ENCODE results near the gene PKNOX1. TPM values are rescaled to one million over a fixed set of nuclear protein-coding genes. Genes with fewer than 3 reads are reported as not detected.

PKNOX1 gene
- total and polyA plus RNA-seq, 9 of the 15 experiments (the other 6 are each of a cell fraction or from before 2014, with no cell fraction given) = 8.8 to 25.9 (median 13.2) TPM

DNA sequence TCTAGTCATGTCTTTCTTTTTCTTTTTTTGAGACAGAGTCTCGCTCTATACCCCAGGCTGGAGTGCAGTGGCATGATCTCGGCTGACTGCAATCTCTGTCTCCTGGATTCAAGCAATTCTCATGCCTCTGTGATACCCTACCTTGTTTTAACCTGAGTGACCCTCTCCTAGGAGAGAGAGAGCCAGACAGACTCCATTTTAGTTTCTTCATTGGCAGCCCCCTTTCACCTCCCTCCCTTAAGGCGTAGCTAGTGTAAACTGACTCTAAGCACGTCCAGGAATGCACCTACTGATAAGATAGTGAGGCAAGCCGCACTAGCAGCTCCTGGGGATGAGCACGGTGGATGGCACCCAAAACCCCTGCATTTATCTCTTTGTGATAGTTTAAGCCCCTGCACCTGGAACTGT, 5.2 kb upstream of the PKNOX1 start (continued):
- no peak for TF ChIP-seq EHMT2 (IDR thresholded peaks at IDR 0.05)
- no peak for TF ChIP-seq SNIP1 (IDR thresholded peaks at IDR 0.05; ENCODE audit: low read depth)
- TF ChIP-seq, protein P1, sequence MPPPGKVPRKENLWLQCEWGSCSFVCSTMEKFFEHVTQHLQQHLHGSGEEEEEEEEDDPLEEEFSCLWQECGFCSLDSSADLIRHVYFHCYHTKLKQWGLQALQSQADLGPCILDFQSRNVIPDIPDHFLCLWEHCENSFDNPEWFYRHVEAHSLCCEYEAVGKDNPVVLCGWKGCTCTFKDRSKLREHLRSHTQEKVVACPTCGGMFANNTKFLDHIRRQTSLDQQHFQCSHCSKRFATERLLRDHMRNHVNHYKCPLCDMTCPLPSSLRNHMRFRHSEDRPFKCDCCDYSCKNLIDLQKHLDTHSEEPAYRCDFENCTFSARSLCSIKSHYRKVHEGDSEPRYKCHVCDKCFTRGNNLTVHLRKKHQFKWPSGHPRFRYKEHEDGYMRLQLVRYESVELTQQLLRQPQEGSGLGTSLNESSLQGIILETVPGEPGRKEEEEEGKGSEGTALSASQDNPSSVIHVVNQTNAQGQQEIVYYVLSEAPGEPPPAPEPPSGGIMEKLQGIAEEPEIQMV (tag; conservative IDR thresholded peaks at IDR 0.05; ENCODE audit: low read depth) = peak; percentile 76; the same call in 1 of the 2 replicates
- TF ChIP-seq MYC (IDR thresholded peaks at IDR 0.05; ENCODE audit: low read depth, low read length) = no peak
- no peak for TF ChIP-seq MYC (CRISPR knock-in tag; IDR thresholded peaks at IDR 0.05; ENCODE audit: borderline replicate concordance, low read depth)
- TF ChIP-seq TCFL5 (CRISPR knock-in tag; conservative IDR thresholded peaks at IDR 0.05) = 0 out of 2 replicates have a peak, but pooled peaks have one; percentile 49
- TF ChIP-seq ZNF41 (CRISPR knock-in tag; conservative IDR thresholded peaks at IDR 0.05) = peak; percentile 70; the same call in 1 of the 2 replicates
- TF ChIP-seq, protein P2, sequence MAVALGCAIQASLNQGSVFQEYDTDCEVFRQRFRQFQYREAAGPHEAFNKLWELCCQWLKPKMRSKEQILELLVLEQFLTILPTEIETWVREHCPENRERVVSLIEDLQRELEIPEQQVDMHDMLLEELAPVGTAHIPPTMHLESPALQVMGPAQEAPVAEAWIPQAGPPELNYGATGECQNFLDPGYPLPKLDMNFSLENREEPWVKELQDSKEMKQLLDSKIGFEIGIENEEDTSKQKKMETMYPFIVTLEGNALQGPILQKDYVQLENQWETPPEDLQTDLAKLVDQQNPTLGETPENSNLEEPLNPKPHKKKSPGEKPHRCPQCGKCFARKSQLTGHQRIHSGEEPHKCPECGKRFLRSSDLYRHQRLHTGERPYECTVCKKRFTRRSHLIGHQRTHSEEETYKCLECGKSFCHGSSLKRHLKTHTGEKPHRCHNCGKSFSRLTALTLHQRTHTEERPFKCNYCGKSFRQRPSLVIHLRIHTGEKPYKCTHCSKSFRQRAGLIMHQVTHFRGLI (CRISPR knock-in tag; IDR thresholded peaks at IDR 0.05) = no peak
- peak; percentile 70 for TF ChIP-seq PTRF (tag; IDR thresholded peaks at IDR 0.05)
- TF ChIP-seq, protein P3, sequence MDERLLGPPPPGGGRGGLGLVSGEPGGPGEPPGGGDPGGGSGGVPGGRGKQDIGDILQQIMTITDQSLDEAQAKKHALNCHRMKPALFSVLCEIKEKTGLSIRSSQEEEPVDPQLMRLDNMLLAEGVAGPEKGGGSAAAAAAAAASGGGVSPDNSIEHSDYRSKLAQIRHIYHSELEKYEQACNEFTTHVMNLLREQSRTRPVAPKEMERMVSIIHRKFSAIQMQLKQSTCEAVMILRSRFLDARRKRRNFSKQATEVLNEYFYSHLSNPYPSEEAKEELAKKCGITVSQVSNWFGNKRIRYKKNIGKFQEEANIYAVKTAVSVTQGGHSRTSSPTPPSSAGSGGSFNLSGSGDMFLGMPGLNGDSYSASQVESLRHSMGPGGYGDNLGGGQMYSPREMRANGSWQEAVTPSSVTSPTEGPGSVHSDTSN (CRISPR knock-in tag; IDR thresholded peaks at IDR 0.05; ENCODE audit: low read depth) = no peak
- TF ChIP-seq, protein P3 (tag; conservative IDR thresholded peaks at IDR 0.05; ENCODE audit: low read depth) = 0 out of 2 replicates have a peak, but pooled peaks have one; percentile 24
- TF ChIP-seq TCF3 (CRISPR knock-in tag; IDR thresholded peaks at IDR 0.05) = no peak
- no peak for TF ChIP-seq RBM39 (optimal IDR thresholded peaks at IDR 0.05; ENCODE audit: low read depth, low read length)
- TF ChIP-seq HEY1 (CRISPR knock-in tag; IDR thresholded peaks at IDR 0.05; ENCODE audit: borderline replicate concordance) = no peak
- TF ChIP-seq TEAD4 (IDR thresholded peaks at IDR 0.05; ENCODE audit: low read length) = peak; percentile 57
- no peak for TF ChIP-seq TEAD4 (CRISPR knock-in tag; IDR thresholded peaks at IDR 0.05; ENCODE audit: borderline replicate concordance)
- TF ChIP-seq, protein P4, sequence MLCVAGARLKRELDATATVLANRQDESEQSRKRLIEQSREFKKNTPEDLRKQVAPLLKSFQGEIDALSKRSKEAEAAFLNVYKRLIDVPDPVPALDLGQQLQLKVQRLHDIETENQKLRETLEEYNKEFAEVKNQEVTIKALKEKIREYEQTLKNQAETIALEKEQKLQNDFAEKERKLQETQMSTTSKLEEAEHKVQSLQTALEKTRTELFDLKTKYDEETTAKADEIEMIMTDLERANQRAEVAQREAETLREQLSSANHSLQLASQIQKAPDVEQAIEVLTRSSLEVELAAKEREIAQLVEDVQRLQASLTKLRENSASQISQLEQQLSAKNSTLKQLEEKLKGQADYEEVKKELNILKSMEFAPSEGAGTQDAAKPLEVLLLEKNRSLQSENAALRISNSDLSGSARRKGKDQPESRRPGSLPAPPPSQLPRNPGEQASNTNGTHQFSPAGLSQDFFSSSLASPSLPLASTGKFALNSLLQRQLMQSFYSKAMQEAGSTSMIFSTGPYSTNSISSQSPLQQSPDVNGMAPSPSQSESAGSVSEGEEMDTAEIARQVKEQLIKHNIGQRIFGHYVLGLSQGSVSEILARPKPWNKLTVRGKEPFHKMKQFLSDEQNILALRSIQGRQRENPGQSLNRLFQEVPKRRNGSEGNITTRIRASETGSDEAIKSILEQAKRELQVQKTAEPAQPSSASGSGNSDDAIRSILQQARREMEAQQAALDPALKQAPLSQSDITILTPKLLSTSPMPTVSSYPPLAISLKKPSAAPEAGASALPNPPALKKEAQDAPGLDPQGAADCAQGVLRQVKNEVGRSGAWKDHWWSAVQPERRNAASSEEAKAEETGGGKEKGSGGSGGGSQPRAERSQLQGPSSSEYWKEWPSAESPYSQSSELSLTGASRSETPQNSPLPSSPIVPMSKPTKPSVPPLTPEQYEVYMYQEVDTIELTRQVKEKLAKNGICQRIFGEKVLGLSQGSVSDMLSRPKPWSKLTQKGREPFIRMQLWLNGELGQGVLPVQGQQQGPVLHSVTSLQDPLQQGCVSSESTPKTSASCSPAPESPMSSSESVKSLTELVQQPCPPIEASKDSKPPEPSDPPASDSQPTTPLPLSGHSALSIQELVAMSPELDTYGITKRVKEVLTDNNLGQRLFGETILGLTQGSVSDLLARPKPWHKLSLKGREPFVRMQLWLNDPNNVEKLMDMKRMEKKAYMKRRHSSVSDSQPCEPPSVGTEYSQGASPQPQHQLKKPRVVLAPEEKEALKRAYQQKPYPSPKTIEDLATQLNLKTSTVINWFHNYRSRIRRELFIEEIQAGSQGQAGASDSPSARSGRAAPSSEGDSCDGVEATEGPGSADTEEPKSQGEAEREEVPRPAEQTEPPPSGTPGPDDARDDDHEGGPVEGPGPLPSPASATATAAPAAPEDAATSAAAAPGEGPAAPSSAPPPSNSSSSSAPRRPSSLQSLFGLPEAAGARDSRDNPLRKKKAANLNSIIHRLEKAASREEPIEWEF (CRISPR knock-in tag; IDR thresholded peaks at IDR 0.05) = no peak
- peak; percentile 72; the same call in 1 of the 2 replicates for TF ChIP-seq ZNF766 (CRISPR knock-in tag; conservative IDR thresholded peaks at IDR 0.05)

Measured in K562 (cell line).